Transverse colon (tissue), 4 donors: ENCODE measurements around the gene DNASE1. TPM values are rescaled to one million over a fixed set of nuclear protein-coding genes. Genes with fewer than 3 reads are reported as not detected.

Experiments
- DNase-seq: peaks from one replicate; pipeline ENCODE4 v3.0.0-alpha.2; 2019
- H3K27ac ChIP-seq, 4 donors: fragments of 200-600 bp; sonication (generic); 2 replicates each; pipeline ENCODE4 v1.5.1; 2016 to 2018; ENCODE audit warnings: inconsistent platforms in 4 of 4
- H3K27me3 ChIP-seq: fragments of 200-600 bp; sonication (generic); 2 replicates; pipeline ENCODE4 v1.5.1; 2017; ENCODE audit warnings: inconsistent platforms
- H3K36me3 ChIP-seq, 4 donors: fragments of 200-600 bp; sonication (generic); 2 replicates each; pipeline ENCODE4 v1.5.1; 2017 to 2019; ENCODE audit warnings: inconsistent platforms in 4 of 4
- H3K4me1 ChIP-seq, 4 donors: fragments of 200-600 bp; sonication (generic); 2 replicates each; pipeline ENCODE4 v1.5.1; 2017 to 2020; ENCODE audit warnings: inconsistent platforms in 4 of 4
- H3K4me3 ChIP-seq, 4 donors: fragments of 200-600 bp; sonication (generic); 1 replicate in 1 of 4; 2 replicates in 3 of 4; pipeline versions ENCODE4 v1.5.1 to v1.6.1; 2017 to 2019; ENCODE audit warnings: inconsistent platforms in 4 of 4
- H3K9me3 ChIP-seq, 2 donors: fragments of 200-600 bp; sonication (generic); 2 replicates each; pipeline ENCODE4 v1.5.1; 2017 to 2019; ENCODE audit warnings: inconsistent platforms in 2 of 2
- EP300 ChIP-seq: sonication (generic); formaldehyde crosslinking; IDR thresholded peaks from one replicate; pipeline ENCODE4 v1.6.1; 2017; ENCODE audit warnings: antibody characterized with exemption, low read depth
- POLR2A ChIP-seq: fragments of 450-650 bp; IDR thresholded peaks from one replicate; pipeline ENCODE4 v1.6.1; 2016; ENCODE audit warnings: antibody characterized with exemption, mild to moderate bottlenecking, moderate library complexity
- POLR2AphosphoS5 ChIP-seq, 3 donors: sonication (generic); formaldehyde crosslinking; IDR thresholded peaks; one replicate each; pipeline ENCODE4 v1.6.1; 2016; ENCODE audit warnings: antibody characterized with exemption in 3 of 3
- WGBS, 2 donors: methylation state at CpG; one replicate each; pipeline ENCODE4 v1.1.5; 2018; ENCODE audit warnings: low coverage in 1 of 2; 5-methylcytosine and 5-hydroxymethylcytosine counted together
- in situ Hi-C, 4 donors: fragments of 200-750 bp; cut with MboI; loops; one replicate each; pipeline versions ENCODE4 v1.15.0 to v1.15.1; 2017; ENCODE audit warnings: low sequenced_read_pairs in 3 of 4, low pct_ligation_motif_present in 1 of 4, low pct_unique_long_range_greater_than_20kb in 1 of 4
- intact Hi-C: fragments of 100-400 bp; cut with DNase I; formaldehyde crosslinking; loops from one replicate; pipeline ENCODE4 v1.15.1; 2023; ENCODE audit warnings: low total_unique reads
- total RNA-seq, 4 donors: library from RNA; depleted of rRNA; stranded (reverse); fragments of >200 nt; gene quantifications; one replicate each; pipeline ENCODE4 v1.1.0, GENCODE V29; 2016
- TF ChIP-seq, protein P1 (sequence below), 5 experiments: fragments of 200-600 bp in 3 of 5; fragments of 450-650 bp in 2 of 5; sonication (generic) in 3 of 5; IDR thresholded peaks; 1 replicate in 2 of 5; 2 replicates in 3 of 5; pipeline ENCODE4 v1.5.1; 2016 to 2017; ENCODE audit warnings: antibody characterized with exemption in 5 of 5, inconsistent platforms in 3 of 5, mild to moderate bottlenecking in 2 of 5, moderate library complexity in 1 of 5

DNASE1 gene
- total RNA-seq, 4 donors from 2014 or later: 27.3 to 139 (median 36.5) TPM

DNA sequence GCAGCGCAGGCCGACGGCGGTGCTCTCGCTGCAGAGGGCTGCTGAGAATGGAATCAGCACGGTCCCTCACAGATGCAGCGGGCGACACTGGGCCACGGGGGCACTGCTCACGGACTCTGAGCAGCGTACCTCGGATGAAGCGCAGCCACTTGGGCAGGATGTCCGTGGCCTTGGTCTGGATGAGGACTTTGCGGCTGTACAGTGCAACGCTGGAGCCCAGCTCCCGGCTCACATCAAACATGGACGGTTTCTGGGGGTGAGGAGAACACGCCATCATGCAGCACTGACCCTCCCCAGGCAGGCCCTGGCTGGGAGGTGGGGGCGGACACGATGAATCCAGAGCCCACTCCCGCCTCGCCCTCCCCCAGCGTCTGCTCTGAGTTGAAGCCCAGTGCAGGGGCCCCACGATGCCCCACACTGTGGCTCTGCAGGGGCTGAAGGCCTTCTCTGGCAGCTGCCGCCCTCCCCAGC lies 18.1 kb downstream of the DNASE1 start:
- in situ Hi-C loops: no loop called here
- TF ChIP-seq EP300: no peak
- TF ChIP-seq POLR2A: no peak
- TF ChIP-seq, protein P1, sequence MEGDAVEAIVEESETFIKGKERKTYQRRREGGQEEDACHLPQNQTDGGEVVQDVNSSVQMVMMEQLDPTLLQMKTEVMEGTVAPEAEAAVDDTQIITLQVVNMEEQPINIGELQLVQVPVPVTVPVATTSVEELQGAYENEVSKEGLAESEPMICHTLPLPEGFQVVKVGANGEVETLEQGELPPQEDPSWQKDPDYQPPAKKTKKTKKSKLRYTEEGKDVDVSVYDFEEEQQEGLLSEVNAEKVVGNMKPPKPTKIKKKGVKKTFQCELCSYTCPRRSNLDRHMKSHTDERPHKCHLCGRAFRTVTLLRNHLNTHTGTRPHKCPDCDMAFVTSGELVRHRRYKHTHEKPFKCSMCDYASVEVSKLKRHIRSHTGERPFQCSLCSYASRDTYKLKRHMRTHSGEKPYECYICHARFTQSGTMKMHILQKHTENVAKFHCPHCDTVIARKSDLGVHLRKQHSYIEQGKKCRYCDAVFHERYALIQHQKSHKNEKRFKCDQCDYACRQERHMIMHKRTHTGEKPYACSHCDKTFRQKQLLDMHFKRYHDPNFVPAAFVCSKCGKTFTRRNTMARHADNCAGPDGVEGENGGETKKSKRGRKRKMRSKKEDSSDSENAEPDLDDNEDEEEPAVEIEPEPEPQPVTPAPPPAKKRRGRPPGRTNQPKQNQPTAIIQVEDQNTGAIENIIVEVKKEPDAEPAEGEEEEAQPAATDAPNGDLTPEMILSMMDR (IDR thresholded peaks at IDR 0.05): no peak
- no peak for TF ChIP-seq POLR2AphosphoS5 (IDR thresholded peaks at IDR 0.05)
- Histone ChIP-seq H3K27ac (no peak overlapping the region), H3K27me3 (no peaks in the 10 kb centered on the region), H3K4me3 (no peak overlapping the region), H3K9me3 (no peaks in the 10 kb centered on the region), H3K4me1 (no peaks in the 10 kb centered on the region), H3K36me3 (peaks cover 0 to 5% (median 0%) of the 10 kb centered on the region in 4 donors)
- 98% methylated on average over 20 of the region's 26 CpGs; no CpG with 5 or more reads in 1 of the 2 donors for WGBS, 2 donors
- intact Hi-C loops: no loop called here
- DNase-seq: no peak

- WGBS, 2 donors: 95 to 100% methylated on average over 1 to 18 of the region's 18 CpGs
- TF ChIP-seq POLR2A: no peak
- TF ChIP-seq, protein P1 (IDR thresholded peaks at IDR 0.05): no peak
- no peaks in the 10 kb centered on the region for H3K4me1 ChIP-seq
- no peaks in the 10 kb centered on the region for H3K27me3 ChIP-seq
- no peak overlapping the region for H3K27ac ChIP-seq
- no peaks in the 10 kb centered on the region for H3K9me3 ChIP-seq
- no peak for DNase-seq
- intact Hi-C loops (no loop called here), in situ Hi-C loops (no loop called here)
- no peak overlapping the region for H3K4me3 ChIP-seq
- peaks cover 0 to 5% (median 2%) of the 10 kb centered on the region in 4 donors for H3K36me3 ChIP-seq
These were observed 18.7 kb downstream of the DNASE1 start for GRCh38 chr16:3673201-3673600.

GRCh38 chr16:3673676-3674377 lies 19.3 kb downstream of the DNASE1 start:
- no peak overlapping the region for H3K4me3 ChIP-seq

DNA sequence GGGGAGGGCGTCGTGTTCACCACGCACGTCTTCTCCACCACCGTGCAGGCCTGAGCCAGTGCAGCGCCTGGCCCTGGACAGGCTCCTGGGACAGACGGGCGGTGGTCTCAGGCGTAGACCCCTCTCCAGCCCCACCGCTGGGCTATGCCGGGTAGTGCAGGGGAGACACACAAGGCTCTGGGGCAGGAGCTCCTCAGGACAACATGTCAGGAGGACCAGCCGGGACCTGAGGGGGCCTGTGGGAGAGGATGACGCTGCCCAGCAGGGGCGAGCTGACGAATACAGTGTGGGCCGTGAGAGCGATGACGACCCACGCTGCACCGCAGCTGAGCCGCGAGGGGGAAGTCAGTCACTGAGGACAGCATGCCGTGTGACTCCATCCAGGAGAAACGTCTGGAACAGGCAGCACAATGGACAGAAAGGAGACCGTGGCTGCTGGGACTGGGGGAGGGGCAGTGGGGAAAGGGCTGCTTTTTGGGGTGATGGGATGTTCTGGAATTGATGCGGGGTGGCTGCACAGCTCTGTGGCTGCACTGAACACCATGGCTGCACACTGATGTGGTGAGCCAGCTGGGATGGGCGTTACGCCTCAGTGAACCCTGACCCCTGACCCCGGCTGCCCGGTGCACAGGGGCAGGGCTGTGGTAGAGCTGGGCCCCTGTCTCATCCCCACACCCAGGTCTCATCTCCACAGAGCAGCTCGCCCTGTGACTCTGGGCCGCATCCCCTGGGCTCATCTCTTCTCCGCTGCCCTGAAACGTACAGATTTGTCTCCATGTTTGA lies 20.2 kb downstream of the DNASE1 start:
- no peak overlapping the region for H3K4me3 ChIP-seq
- no peaks in the 10 kb centered on the region for H3K4me1 ChIP-seq
- H3K27me3 ChIP-seq: no peaks in the 10 kb centered on the region
- no peak for DNase-seq
- intact Hi-C loops (no loop called here), in situ Hi-C loops (loop anchor here in 1 of 4 donors (25.0 kb wide), 1 partner anchor 213 kb away; the partner anchor contains the start of gene CREBBP)
- H3K36me3 ChIP-seq: peaks cover 0 to 8% (median 3%) of the 10 kb centered on the region in 4 donors
- WGBS, 2 donors: 95 to 96% methylated on average over 11 to 32 of the region's 34 CpGs
- no peak overlapping the region for H3K27ac ChIP-seq
- TF ChIP-seq EP300: no peak
- no peak for TF ChIP-seq POLR2AphosphoS5 (IDR thresholded peaks at IDR 0.05)
- TF ChIP-seq POLR2A: no peak
- TF ChIP-seq, protein P1 (IDR thresholded peaks at IDR 0.05): no peak
- H3K9me3 ChIP-seq: no peaks in the 10 kb centered on the region

More at GRCh38 chr16:3673676-3674377, 19.3 kb downstream of the DNASE1 start:
- no peak for TF ChIP-seq EP300
- no peak for TF ChIP-seq POLR2A
- no peak for TF ChIP-seq POLR2AphosphoS5 (IDR thresholded peaks at IDR 0.05)
- TF ChIP-seq, protein P1 (IDR thresholded peaks at IDR 0.05): no peak
- Histone ChIP-seq H3K36me3 (peaks cover 0 to 7% (median 3%) of the 10 kb centered on the region in 4 donors), H3K27me3 (no peaks in the 10 kb centered on the region), H3K4me1 (no peaks in the 10 kb centered on the region), H3K9me3 (no peaks in the 10 kb centered on the region), H3K27ac (no peak overlapping the region)
- in situ Hi-C loops: no loop called here
- intact Hi-C loops: no loop called here
- DNase-seq: no peak
- WGBS, 2 donors: 93 to 95% methylated on average over 5 to 13 of the region's 13 CpGs
